Measurements from ENCODE around the gene TIGD1. TPM values are rescaled to one million over a fixed set of nuclear protein-coding genes. Genes with fewer than 3 reads are reported as not detected.

TIGD1 gene
- total RNA-seq, 1 experiment from 2014 or later: 6.0 TPM

DNA sequence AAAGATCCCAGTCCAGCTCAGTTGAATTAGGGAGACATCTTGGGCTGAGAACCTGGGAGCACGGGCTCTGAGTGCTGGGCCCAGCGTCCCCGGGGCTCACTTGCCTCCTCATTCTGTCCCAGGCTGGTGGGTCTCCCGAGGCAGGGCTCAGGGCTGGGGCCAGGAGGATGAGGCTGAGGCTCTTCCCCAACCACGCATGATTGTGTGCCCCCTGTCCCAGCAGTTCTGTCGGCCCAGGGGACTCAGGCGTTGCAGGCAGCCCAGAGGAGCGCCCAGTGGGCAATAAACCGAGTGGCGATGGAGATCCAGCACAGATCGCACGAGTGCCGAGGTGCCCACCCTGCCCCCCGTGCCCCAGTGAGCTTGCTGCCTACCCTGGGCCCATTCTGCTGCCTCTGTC is 29.3 kb downstream of the TIGD1 start:
- Histone ChIP-seq H3K9me3 (ENCODE audit: control insufficient read depth in 1 of 2, insufficient read depth in 1 of 2, low read depth in 1 of 2, low read length in 2 of 2) (no peaks in the 10 kb centered on the region), H4K20me1 (ENCODE audit: insufficient read depth) (no peaks in the 10 kb centered on the region), H3K4me2 (ENCODE audit: low read length) (no peak overlapping the region), H3K27ac (ENCODE audit: low read depth, low read length) (no peak overlapping the region), H3K9ac (ENCODE audit: low read length) (no peak overlapping the region), H3K4me1 (ENCODE audit: control insufficient read depth in 1 of 2, insufficient read depth in 2 of 2, low read length in 2 of 2) (peaks cover 0 to 6% of the 10 kb centered on the region in 2 experiments; a peak in 1 of 4 replicates), H3K9me2 (ENCODE audit: insufficient read depth) (no peaks in the 10 kb centered on the region), H3K4me3 (replicated peaks in 1 of 2; ENCODE audit: low read depth in 1 of 2, low read length in 2 of 2) (no peak overlapping the region), H3K79me2 (ENCODE audit: insufficient read depth, low read length) (no peaks in the 10 kb centered on the region), H3K36me3 (ENCODE audit: control insufficient read depth in 1 of 2, insufficient read depth in 2 of 2, low read length in 2 of 2) (no peaks in the 10 kb centered on the region), H3K27me3 (ENCODE audit: insufficient read depth, low read length) (no peaks in the 10 kb centered on the region), H2AFZ (ENCODE audit: low read depth, low read length, poor library complexity, severe bottlenecking) (no peak overlapping the region)
- intact Hi-C loops (cut with micrococcal nuclease): loop anchor here (10.0 kb wide), 1 partner anchor 176 kb away; no protein-coding TSS in a partner anchor
- ChIA-PET RAD21 (ENCODE audit: low non-redundant PET in 1 of 2, low total read pairs in 2 of 2, uncharacterized antibody in 2 of 2, unreplicated experiment in 2 of 2) (no interaction called here), POLR2A (no interaction called here), CTCF (no interaction called here)
- TF ChIP-seq, protein P1, sequence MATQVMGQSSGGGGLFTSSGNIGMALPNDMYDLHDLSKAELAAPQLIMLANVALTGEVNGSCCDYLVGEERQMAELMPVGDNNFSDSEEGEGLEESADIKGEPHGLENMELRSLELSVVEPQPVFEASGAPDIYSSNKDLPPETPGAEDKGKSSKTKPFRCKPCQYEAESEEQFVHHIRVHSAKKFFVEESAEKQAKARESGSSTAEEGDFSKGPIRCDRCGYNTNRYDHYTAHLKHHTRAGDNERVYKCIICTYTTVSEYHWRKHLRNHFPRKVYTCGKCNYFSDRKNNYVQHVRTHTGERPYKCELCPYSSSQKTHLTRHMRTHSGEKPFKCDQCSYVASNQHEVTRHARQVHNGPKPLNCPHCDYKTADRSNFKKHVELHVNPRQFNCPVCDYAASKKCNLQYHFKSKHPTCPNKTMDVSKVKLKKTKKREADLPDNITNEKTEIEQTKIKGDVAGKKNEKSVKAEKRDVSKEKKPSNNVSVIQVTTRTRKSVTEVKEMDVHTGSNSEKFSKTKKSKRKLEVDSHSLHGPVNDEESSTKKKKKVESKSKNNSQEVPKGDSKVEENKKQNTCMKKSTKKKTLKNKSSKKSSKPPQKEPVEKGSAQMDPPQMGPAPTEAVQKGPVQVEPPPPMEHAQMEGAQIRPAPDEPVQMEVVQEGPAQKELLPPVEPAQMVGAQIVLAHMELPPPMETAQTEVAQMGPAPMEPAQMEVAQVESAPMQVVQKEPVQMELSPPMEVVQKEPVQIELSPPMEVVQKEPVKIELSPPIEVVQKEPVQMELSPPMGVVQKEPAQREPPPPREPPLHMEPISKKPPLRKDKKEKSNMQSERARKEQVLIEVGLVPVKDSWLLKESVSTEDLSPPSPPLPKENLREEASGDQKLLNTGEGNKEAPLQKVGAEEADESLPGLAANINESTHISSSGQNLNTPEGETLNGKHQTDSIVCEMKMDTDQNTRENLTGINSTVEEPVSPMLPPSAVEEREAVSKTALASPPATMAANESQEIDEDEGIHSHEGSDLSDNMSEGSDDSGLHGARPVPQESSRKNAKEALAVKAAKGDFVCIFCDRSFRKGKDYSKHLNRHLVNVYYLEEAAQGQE (IDR thresholded peaks at IDR 0.05; ENCODE audit: low read depth): no peak
- no peak for TF ChIP-seq SP1 (IDR thresholded peaks at IDR 0.05; ENCODE audit: low read depth)
- TF ChIP-seq, protein P2, sequence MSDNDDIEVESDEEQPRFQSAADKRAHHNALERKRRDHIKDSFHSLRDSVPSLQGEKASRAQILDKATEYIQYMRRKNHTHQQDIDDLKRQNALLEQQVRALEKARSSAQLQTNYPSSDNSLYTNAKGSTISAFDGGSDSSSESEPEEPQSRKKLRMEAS (IDR thresholded peaks at IDR 0.05): no peak
- TF ChIP-seq, protein P3, sequence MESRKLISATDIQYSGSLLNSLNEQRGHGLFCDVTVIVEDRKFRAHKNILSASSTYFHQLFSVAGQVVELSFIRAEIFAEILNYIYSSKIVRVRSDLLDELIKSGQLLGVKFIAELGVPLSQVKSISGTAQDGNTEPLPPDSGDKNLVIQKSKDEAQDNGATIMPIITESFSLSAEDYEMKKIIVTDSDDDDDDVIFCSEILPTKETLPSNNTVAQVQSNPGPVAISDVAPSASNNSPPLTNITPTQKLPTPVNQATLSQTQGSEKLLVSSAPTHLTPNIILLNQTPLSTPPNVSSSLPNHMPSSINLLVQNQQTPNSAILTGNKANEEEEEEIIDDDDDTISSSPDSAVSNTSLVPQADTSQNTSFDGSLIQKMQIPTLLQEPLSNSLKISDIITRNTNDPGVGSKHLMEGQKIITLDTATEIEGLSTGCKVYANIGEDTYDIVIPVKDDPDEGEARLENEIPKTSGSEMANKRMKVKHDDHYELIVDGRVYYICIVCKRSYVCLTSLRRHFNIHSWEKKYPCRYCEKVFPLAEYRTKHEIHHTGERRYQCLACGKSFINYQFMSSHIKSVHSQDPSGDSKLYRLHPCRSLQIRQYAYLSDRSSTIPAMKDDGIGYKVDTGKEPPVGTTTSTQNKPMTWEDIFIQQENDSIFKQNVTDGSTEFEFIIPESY (IDR thresholded peaks at IDR 0.05; ENCODE audit: extremely low read depth, insufficient replicate concordance, low read length): no peak
- no TSS peak for BruUV-seq (replicated peaks)
- DNase-seq (ENCODE audit: low read depth, low spot score) (no peak), ATAC-seq (no peak)
